ENCODE data around the gene UBTF. TPM values are rescaled to one million over a fixed set of nuclear protein-coding genes. Genes with fewer than 3 reads are reported as not detected.

The UBTF gene
- total and polyA plus RNA-seq, 4 experiments from 2014 or later: 12.2 to 264 (median 157) TPM

Small RNA genes within 50 kb of the gene (microRNA-seq; reads per million reads assigned to microRNA genes)
- gene MIR6782 (ENCODE audit: borderline microRNAs expressed, borderline number of aligned reads, borderline replicate concordance): not detected

Other genes with a start within 250 kb of the UBTF start
- 1 to 10 TPM; 2.7 to 3.2 TPM for gene NAGS, start 215.1 kb downstream of the UBTF start, total RNA-seq
- gene NAGS, start 215.1 kb downstream of the UBTF start, polyA plus RNA-seq: 1 to 10 TPM in 1 of 2 donors, under 1 TPM in 1; 0.45 to 1.7 TPM
- 10 to 100 TPM; 27.3 to 30.0 TPM for gene TMEM101, start 204.7 kb downstream of the UBTF start, total RNA-seq
- gene TMEM101, start 204.7 kb downstream of the UBTF start, polyA plus RNA-seq: 10 to 100 TPM; 22.7 to 33.6 TPM
- gene LSM12, start 153.0 kb downstream of the UBTF start, total RNA-seq: 10 to 100 TPM; 35.3 to 37.4 TPM
- gene LSM12, start 153.0 kb downstream of the UBTF start, polyA plus RNA-seq: 10 to 100 TPM; 55.6 to 74.0 TPM
- 10 to 100 TPM; 10.6 to 11.8 TPM for gene G6PC3, start 148.9 kb downstream of the UBTF start, total RNA-seq
- gene G6PC3, start 148.9 kb downstream of the UBTF start, polyA plus RNA-seq: 10 to 100 TPM; 15.6 to 17.9 TPM
- gene HDAC5, start 96.0 kb downstream of the UBTF start, total RNA-seq: 10 to 100 TPM; 71.4 to 74.2 TPM
- gene HDAC5, start 96.0 kb downstream of the UBTF start, polyA plus RNA-seq: 10 to 100 TPM; 12.8 to 34.2 TPM
- gene HROB, start 77.7 kb downstream of the UBTF start, total RNA-seq: under 1 TPM; 0.36 to 0.64 TPM
- under 1 TPM; 0.25 to 0.43 TPM for gene HROB, start 77.7 kb downstream of the UBTF start, polyA plus RNA-seq
- not detected for gene ASB16, start 49.0 kb downstream of the UBTF start, total RNA-seq
- under 1 TPM in 1 of 2 donors, not detected in 1; 0.14 TPM for gene ASB16, start 49.0 kb downstream of the UBTF start, polyA plus RNA-seq
- 10 to 100 TPM; 45.4 to 47.9 TPM for gene TMUB2, start 32.7 kb downstream of the UBTF start, total RNA-seq
- gene TMUB2, start 32.7 kb downstream of the UBTF start, polyA plus RNA-seq: 10 to 100 TPM; 35.3 TPM
- gene ATXN7L3, start 19.8 kb downstream of the UBTF start, total RNA-seq: 100 to 1,000 TPM; 123 to 128 TPM
- 10 to 100 TPM in 1 of 2 donors, 1 to 10 TPM in 1; 5.8 to 17.7 TPM for gene ATXN7L3, start 19.8 kb downstream of the UBTF start, polyA plus RNA-seq
- not detected for gene SLC4A1, start 48.5 kb upstream of the UBTF start, total RNA-seq
- not detected for gene SLC4A1, start 48.5 kb upstream of the UBTF start, polyA plus RNA-seq
- under 1 TPM in 1 of 2 experiments, not detected in 1; 0.19 TPM for gene RUNDC3A, start 88.9 kb upstream of the UBTF start, total RNA-seq
- gene RUNDC3A, start 88.9 kb upstream of the UBTF start, polyA plus RNA-seq: under 1 TPM in 1 of 2 donors, not detected in 1; 0.28 TPM
- 10 to 100 TPM; 91.2 to 94.4 TPM for gene SLC25A39, start 105.1 kb upstream of the UBTF start, total RNA-seq
- gene SLC25A39, start 105.1 kb upstream of the UBTF start, polyA plus RNA-seq: 100 to 1,000 TPM; 116 to 140 TPM
- gene GRN, start 125.6 kb upstream of the UBTF start, total RNA-seq: 10 to 100 TPM; 49.5 to 50.0 TPM
- gene GRN, start 125.6 kb upstream of the UBTF start, polyA plus RNA-seq: 10 to 100 TPM; 45.9 to 69.2 TPM
- gene FAM171A2, start 144.2 kb upstream of the UBTF start, total RNA-seq: under 1 TPM; 0.52 to 0.72 TPM
- gene FAM171A2, start 144.2 kb upstream of the UBTF start, polyA plus RNA-seq: under 1 TPM in 1 of 2 donors, not detected in 1; 0.13 TPM
- 1 to 10 TPM in 1 of 2 experiments, under 1 TPM in 1; 0.44 to 1.0 TPM for gene ITGA2B, start 170.0 kb upstream of the UBTF start, total RNA-seq
- not detected for gene ITGA2B, start 170.0 kb upstream of the UBTF start, polyA plus RNA-seq